Endothelial cell of umbilical vein (primary cell): ENCODE data around the gene CMTM6.

Experiments used
- EZH2 ChIP-seq: IDR thresholded peaks from 2 replicates; pipeline ENCODE4 v1.6.1; 2012; ENCODE audit warnings: borderline replicate concordance, low read depth, mild to moderate bottlenecking, moderate library complexity, low read length, inconsistent platforms; ENCODE audit not compliant: severe bottlenecking
- FOS ChIP-seq: IDR thresholded peaks from 2 replicates; pipeline ENCODE4 v1.6.1; 2011; ENCODE audit warnings: mild to moderate bottlenecking, low read length, moderate library complexity, borderline replicate concordance; ENCODE audit not compliant: insufficient read depth
- POLR2A ChIP-seq: IDR thresholded peaks from 2 replicates; pipeline ENCODE4 v1.6.1; 2012; ENCODE audit warnings: low read depth, mild to moderate bottlenecking, control low read depth, low read length
- POLR2AphosphoS5 ChIP-seq: IDR thresholded peaks from 2 replicates; pipeline ENCODE4 v1.6.1; 2012; ENCODE audit warnings: low read depth, mild to moderate bottlenecking, control low read depth, low read length, moderate library complexity; ENCODE audit not compliant: insufficient read depth
- TF ChIP-seq, protein P1 (sequence below), 2 donors: IDR thresholded peaks; 1 replicate in 1 of 2; 2 replicates in 1 of 2; pipeline ENCODE4 v1.5.1; 2011; ENCODE audit warnings: low read length in 2 of 2, mild to moderate bottlenecking in 2 of 2, moderate library complexity in 2 of 2, control low read depth in 1 of 2, inconsistent platforms in 1 of 2, low read depth in 1 of 2; ENCODE audit not compliant: insufficient read depth in 1 of 2; ENCODE audit errors: extremely low read depth in 1 of 2
- TF ChIP-seq, protein P2 (sequence below): IDR thresholded peaks from 2 replicates; pipeline ENCODE4 v1.6.1; 2011; ENCODE audit not compliant: insufficient read depth, insufficient read length

DNA sequence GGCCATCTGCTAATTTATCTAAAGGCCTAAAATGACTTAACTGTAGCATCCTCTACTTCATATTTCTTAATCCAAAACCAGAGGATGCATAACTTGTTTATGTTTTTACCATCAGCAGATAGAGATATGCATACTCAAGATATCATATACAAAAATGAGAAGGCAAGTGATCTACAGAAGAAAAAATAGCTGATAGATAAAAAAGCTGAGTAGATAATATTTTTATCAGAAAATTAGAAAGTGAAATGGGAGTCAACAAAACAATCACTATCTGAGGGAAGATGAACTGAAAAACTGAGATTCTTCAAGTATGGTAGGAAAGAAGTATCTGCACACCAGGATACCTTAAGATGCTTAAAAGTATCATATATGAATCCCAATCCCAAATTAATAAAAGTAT, 42.7 kb upstream of the CMTM6 start:
- TF ChIP-seq, protein P1, sequence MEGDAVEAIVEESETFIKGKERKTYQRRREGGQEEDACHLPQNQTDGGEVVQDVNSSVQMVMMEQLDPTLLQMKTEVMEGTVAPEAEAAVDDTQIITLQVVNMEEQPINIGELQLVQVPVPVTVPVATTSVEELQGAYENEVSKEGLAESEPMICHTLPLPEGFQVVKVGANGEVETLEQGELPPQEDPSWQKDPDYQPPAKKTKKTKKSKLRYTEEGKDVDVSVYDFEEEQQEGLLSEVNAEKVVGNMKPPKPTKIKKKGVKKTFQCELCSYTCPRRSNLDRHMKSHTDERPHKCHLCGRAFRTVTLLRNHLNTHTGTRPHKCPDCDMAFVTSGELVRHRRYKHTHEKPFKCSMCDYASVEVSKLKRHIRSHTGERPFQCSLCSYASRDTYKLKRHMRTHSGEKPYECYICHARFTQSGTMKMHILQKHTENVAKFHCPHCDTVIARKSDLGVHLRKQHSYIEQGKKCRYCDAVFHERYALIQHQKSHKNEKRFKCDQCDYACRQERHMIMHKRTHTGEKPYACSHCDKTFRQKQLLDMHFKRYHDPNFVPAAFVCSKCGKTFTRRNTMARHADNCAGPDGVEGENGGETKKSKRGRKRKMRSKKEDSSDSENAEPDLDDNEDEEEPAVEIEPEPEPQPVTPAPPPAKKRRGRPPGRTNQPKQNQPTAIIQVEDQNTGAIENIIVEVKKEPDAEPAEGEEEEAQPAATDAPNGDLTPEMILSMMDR (IDR thresholded peaks at IDR 0.05; ENCODE audit: extremely low read depth in 1 of 2, insufficient read depth in 1 of 2, low read depth in 1 of 2, low read length in 2 of 2): no peak
- TF ChIP-seq EZH2 (no peak), POLR2AphosphoS5 (no peak), FOS (no peak), POLR2A (no peak)
- TF ChIP-seq, protein P2, sequence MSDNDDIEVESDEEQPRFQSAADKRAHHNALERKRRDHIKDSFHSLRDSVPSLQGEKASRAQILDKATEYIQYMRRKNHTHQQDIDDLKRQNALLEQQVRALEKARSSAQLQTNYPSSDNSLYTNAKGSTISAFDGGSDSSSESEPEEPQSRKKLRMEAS: no peak
